Raji (cell line): Measurements from ENCODE around the gene NYNRIN.

Experiments
- POLR2A ChIP-seq: IDR thresholded peaks from 2 replicates; pipeline ENCODE4 v1.6.1; 2011; ENCODE audit warnings: low read depth, low read length, control low read depth; ENCODE audit not compliant: insufficient read depth

NYNRIN gene

DNA sequence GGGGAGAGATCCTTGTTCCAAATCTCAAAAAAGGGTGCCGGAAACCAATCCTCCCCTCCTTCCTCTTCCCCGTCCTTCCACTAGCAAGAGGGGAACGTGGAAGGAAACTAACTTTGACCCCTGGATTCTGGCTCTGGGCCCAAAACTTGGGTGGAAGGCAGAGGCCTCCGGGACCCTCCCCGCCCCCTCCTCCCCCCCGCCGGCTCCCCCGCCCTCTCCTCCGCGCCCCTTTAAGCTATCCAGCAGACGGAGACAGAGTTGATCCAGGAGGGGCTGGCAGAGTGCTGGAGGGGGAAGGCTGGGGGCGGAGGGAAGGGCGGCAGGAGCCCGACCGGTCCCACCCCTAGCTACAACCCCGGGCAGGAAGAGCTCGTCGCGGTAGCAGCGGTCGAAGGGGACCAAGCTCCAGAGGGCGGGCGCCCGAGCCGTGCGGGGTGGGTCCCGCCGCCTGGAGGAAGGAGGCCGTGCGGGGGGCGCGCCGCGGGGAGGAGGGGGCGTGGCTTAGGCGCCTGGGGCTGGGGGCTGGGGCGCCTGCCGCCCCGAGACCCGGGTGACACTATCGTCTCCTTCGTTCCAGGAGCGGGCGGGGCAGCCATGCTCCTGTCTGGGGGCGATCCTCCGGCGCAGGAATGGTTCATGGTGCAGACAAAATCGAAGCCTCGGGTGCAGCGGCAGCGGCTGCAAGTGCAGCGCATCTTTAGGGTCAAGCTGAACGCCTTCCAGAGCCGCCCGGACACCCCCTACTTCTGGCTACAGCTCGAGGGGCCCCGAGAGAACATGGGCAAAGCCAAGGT lies at the start of gene NYNRIN:
Gene NYNRIN (plus strand): TSS at position 351 of the 794 bp plus-strand sequence. CDS start 244 bp downstream, at position 595.
- TF ChIP-seq POLR2A: no peak

DNA sequence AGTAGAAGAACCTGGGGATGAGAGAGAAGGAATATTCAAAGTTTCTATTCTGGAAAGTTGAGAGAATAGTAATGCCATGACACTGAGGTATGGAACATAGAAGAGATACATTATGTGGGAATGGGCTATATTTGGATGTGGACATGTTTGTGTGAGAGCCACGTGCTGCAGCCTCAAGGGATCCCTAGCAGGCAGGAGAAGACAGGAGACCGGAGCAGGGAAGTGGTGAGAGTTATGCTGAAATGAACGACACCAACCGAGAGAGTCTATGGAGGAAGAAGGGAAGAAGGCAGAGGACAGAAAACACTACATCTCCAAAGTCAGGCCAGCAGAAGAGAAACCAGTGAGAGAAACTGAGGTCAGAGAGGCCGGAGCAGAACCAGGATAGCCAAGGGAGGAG lies 49.1 kb upstream of the NYNRIN start:
- no peak for TF ChIP-seq POLR2A

DNA sequence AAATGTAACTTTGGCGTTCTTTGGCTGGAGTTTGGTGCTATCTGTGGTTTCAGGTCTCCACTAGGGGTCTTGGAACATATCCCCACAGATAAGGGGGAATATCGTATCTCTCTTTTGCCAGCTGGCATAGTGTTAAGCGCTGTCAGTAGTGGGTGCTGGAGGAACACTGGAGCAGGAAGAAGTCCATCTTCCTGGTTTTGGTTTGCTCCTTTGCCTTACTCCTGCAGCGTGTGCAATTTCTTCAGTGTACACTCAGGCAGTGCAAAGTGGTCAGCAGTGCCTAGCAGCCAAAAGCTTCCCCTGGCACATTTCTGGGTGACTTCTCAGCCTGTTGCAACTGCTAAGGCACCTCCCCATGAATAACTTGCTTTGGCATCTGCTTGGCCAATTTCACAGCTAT lies 47.3 kb upstream of the NYNRIN start:
- TF ChIP-seq POLR2A: no peak

DNA sequence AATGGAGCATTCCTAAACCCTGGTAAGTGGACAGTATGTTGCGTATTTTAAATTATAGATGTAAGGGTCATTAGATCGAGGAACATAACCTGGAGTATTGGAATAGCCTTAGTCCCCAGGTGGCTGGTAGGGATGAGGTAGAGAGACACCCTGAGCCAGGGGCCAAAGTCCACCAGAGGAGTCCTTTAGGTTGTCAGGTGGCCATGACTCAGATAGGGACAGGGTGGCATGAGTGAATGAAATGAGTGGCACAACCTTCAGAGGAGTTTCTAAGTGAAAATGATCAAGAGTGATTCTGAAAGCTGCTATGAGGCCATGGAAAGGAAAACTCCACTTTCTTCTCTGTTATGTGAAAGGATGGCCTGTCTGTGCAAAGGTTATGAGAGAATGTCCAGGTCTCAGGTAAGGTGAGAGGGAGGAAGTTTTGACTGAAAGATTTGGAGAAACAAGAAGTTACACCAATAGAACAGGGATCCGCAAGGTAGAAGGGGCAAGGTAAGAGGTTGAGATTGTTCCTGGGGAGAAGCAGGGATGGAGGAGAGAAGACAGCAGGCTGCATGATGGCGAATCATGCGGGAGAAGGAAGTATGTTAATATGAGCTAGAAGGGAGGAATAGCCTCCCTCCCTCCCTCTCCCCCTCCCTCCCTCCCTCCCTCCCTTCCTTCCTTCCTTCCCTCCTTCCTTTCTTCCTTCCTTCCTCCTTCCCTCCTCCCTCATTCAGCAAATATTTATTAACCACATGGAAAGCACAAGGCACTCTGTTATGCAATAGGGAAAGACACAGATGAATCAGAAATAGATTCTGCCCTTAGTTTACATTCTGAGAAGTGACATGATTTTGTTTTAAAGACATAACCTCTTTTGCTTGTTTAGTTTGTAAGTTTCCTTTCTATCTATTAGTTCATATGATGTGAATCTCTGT lies 45.0 kb upstream of the NYNRIN start:
- TF ChIP-seq POLR2A: no peak

DNA sequence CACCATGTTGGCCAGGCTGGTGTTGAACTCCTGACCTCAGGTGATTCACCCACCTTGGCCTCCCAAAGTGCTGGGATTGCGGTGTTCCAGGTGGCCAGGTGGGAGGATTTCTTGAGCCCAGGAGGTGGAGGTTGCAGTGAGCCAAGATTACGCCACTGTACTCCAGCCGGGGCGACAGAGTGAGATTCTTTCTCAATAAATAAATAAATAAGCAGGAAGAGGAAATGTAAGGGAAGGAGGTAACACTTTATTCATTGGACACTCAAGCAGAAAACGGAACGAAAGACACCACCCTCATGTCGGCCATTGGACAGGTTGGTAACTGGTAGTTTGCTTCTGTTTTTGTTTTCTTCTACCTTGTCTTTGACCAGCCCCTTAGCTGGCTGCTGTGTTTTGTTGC lies 43.8 kb upstream of the NYNRIN start:
- no peak for TF ChIP-seq POLR2A

DNA sequence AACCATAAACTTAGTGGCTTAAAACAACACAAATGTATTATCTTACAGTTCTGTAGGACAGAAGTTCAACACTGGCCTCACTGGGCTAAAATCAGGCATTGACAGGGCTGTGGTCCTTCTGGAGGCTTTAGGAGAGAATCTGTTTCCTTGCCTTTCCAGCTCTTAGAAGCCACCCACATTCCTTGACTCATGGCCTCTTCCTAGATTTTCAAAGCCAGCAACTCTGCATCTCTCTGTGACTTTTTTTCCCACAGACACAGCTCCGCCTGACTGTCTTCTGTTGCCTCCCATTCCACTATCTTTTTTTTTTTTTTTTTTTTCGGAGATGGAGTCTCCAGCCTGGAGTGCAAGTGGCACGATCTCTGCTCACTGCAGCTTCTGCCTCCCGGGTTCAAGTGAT lies 42.6 kb upstream of the NYNRIN start:
- TF ChIP-seq POLR2A: no peak

DNA sequence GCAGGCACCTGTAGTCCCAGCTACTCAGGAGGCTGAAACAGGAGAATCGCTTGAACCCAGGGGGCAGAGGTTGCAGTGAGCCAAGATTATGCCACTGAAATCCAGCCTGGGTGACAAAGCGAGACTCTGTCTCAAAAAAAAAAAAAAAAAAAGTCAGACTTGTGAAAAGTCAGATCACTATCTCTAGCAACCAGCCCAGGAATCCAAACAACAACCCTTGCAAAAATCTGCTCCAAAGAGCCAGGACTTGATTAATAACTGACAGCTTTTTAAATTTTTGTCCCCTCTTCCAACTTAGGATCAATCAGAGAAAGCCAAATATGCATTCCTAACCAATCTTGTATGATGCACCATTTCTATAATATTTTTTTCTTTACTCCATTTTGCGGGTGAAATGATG lies 38.5 kb upstream of the NYNRIN start:
- TF ChIP-seq POLR2A: no peak

DNA sequence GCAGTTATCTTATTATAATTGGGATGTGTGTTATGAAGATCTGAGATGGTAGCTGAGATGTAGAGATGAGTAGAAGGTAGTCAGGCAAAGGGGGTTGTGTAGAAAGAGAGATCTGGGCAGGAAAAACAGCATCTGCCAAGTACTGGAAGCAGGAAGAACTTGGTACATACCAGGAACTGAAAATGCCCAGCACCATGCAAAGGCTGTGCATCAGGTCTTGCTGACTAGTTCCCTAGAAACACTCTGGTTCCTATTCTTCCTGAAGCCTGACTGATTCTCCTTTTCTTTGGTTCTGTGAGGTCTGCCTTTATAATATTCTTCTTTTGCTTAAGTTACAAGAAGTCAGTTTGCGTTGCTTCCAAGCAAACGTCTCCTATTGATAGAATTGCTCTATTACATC lies 37.5 kb upstream of the NYNRIN start:
- no peak for TF ChIP-seq POLR2A

DNA sequence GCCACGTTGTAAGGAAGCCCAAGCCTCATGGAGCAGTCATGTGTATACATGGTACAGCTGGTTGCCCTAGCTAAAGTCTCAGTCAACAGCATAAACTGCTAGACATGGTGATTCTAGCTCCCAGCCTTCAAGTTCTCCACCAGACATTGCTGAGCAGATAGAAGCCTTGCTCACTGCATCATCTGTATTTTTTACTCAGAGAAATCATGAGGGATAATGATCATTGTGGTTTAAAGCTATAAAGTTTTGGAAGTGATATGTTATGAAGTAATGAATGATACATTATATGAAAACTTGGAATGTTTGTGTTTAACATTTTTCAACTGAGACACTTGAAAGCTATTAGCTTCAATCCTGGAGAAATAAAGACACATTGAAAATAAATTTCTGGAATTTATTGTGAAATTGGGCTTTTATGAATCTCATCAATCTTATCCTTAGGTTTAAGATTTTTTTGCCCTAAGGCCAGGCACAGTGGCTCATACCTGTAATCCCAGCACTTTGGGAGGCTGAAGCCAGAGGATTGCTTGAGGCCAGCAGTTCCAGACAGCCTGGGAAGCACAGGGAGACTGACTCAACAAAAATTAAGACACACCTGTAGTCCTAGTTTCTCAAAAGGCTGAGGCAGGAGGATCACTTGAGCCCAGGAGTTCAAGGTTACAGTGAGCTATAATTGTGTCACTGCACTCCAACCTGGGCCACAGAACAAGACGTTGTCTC lies 36.4 kb upstream of the NYNRIN start:
- TF ChIP-seq POLR2A: no peak

DNA sequence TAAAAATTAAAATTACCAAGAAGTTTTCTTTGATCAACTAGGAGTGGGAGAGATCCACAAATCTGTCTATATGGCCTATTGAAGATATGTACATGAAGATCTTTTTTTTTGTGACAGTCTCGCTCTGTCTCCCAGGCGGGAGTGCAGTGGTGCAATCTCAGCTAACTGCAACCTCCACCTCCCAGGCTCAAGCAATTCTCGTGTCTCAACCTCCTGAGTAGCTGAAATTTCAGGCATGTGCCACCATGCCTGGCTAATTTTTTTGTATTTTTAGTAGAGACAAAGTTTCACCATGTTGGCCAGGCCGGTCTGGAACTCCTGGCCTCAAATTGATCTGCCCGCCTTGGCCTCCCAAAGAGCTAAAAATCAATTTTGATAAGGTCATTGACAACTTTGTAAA lies 35.4 kb upstream of the NYNRIN start:
- TF ChIP-seq POLR2A: no peak

DNA sequence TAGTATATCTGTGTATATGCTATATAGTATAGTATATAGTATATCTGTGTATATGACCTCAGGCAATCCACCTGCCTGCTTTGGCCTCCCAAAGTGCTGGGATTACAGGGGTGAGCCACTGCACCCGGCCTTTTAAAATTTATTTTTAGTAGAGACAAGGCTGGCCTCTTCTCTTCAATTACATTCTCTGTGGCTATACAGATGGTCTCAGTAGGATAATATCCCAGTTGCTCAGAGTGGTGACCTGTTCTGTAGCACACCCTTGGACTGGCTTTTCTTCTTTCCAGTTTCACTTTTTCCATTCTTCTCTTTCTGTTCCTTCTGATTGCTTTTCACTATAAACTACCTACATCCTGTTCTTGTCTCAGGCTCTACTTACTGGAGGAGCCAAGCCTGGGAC lies 34.0 kb upstream of the NYNRIN start:
- no peak for TF ChIP-seq POLR2A

DNA sequence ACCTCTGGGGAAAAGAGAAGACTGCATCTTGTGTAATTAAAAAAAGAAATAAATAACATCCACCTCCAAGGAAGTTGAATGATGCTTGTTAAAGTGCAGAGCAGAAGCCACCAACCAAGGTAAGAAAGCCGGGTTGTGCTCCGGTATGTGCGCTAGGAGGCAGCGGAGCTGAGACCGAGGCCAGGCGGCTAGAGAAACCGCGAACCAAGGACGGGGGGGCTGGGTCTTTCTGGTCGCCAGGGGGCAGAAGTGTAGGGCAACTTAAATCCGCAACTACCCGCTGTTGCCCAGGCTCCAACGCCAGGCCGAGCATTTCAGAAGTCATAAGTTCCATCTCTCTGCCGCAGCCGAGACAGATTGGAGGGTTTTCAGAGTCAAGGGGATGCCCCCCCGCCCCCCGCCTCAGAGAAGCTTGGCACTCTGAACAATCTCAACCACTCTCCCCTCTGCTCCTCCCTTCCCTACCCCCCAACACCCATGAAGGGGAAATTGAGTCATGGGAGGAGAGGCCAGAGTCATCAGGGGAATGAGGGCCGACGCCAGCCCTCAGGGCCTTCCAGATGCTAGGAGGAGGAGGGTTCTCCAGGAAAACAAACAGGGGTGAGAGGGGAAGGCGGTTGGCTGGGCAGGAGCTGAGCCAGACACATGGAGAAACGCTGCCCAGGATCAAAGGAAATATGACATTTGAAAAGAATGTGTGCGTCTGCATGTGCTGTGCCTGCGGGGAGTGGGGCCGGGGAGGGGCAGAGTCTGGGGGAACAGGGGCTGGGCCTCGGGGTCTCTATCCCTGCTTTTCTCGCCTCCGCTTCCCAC lies 33.0 kb upstream of the NYNRIN start:
- peak; percentile 55; the same call in 1 of the 2 replicates for TF ChIP-seq POLR2A

DNA sequence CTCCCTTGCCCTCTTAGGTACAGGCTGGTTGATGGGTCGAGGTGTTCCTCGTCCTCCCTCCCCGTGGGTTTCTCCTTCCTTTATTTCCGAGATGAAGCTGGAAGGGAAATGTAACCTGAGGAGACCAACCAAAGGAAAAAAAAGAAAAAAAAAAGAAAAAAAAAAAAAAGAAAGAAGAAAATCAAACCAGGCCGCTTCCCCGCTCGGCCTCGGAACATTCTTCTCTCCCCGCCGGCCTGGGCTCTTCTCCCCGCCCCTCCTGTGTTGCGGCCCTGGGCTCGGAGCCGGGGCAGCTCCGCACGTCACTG lies 32.4 kb upstream of the NYNRIN start:
- TF ChIP-seq POLR2A: no peak

DNA sequence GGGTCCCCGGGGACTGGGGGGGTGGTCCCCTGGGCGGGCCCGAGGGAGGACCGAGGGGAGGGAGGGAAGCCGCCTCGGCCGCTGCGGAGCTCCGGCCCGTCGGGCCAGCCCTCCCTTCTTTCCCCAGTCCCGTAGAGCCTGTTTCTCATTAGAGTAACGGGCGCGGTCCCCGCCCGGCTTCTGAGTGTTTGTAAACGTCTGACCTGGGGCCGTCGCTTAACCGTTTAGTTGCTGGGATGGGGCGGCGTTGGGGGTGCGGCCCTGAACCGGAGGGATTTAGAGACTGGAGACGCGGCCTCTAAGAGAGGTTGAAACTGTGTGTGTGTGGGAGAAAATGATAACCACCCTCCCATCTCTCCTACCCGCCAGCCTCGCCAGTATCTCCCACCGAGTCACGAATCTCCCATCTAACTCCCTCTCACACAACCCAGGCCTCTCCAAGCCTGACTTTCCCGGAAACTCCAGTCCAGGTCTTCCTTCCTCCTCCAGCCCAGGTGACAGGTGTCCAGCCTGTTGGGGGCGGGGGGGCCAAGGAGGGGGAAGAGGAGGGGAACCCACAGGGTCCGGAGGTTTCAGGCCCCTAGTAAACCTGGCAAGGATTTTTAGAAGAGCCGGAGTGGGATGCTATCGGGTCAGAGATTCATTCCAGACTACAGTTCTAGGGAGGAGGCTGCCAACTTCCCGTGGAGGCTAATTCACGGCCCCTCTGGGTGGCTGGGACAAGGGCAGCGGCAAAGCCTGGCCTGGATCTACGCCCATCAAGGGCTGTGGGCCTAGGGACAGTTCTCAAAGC lies 31.9 kb upstream of the NYNRIN start:
- peak; percentile 40; the same call in 1 of the 2 replicates for TF ChIP-seq POLR2A
